Measurements from ENCODE around the gene CTSW.

The CTSW gene

DNA sequence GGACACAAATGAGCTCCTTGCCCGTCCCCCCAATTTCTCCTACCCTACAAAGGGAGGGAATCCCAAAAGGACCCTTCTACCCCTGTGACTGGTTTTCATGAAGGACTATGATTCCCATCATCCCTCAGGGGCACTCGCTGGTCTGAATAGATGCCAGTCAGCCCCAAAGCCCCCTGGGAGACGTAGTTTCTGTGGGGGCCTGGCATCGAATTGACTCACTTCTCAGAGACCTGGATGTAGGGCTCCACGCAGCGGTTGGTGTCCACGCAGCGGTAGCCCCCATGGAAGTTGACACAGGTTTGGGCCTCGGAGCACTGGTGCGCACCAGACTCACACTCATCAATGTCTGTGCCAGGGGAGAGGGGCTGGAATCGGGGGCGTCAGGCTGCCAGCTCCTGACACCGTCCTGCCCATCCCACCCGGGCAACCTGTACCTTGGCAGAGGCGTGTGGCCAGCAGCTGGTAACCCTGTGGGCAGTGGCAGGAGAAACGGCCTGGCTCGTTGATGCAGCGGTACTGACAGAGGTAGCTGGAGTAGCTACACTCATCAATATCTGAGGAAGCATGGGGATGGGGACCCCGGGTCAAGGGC is 11.5 kb upstream of the CTSW start:
- DNase-seq (no peak), ATAC-seq (replicated peaks) (peak in 1 of 2 donors; percentile 30)
- Mint-ChIP-seq H3K9me3 (no peaks in the 10 kb centered on the region), H3K27ac (peak overlapping the region; percentile 20), H3K27me3 (peaks cover 0 to 4% of the 10 kb centered on the region in 2 donors), H3K36me3 (peaks cover 34 to 43% of the 10 kb centered on the region in 2 donors), H3K4me1 (peaks cover 23 to 27% of the 10 kb centered on the region in 2 donors), H3K4me3 (no peak overlapping the region)

DNA sequence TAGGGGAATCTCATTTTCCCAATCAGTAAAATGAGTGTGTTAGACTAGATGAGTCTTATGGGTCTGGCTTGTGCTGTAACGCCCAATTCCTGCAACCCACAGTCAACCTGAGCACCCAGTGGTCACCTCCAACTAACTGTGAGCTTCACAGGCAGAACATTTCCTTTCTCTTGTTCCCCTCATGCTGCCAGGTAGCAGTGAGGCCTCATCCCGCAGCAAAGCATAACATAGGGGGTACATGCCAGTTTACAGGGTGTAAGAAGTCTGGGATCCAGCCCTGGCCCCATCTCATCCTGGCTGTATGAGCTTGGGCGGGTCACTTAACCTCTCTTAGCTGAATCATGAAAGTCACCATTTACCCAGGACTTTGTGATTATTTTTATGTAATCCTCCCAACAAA is 10.7 kb upstream of the CTSW start:
- Mint-ChIP-seq H3K4me3 (no peak overlapping the region), H3K9me3 (no peaks in the 10 kb centered on the region), H3K27me3 (peaks cover 0 to 8% of the 10 kb centered on the region in 2 donors), H3K4me1 (peaks cover 26 to 28% of the 10 kb centered on the region in 2 donors), H3K36me3 (peaks cover 28 to 38% of the 10 kb centered on the region in 2 donors), H3K27ac (no peak overlapping the region)
- DNase-seq (no peak), ATAC-seq (replicated peaks) (no peak)

DNA sequence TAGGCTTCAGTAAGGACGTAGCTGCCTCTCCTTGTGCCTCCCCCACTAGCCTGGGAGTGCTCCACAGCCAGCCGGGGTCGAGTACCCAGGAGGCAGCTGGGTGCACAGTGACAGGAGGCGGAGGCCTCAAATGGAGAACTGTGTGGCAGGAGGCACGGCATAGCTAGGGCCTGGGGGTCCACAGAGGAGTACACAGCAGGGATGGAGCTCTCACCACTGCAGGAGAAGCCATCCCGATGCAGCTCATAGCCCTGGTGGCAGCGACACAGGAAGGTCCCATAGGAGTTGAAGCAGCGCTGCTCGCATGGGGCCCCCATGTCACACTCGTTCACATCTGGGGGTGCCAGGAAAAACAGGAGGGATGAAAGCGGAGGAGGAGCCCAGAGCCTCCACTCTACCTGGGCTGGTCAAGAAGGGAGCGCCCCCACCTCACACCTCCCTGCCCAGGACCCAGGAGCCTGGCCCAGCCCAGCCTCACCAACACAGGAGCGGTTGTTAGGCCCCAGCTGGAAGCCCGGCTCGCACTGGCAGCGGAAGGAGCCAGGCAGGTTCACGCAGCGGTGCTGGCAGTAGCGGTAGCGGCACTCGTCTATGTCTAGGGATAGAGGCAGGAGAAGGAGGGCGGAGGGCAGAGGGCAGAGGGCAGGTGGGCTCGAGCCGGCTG is 9.9 kb upstream of the CTSW start:
- H3K9me3 Mint-ChIP-seq, result no peaks in the 10 kb centered on the region
- DNase-seq (no peak), ATAC-seq (replicated peaks) (no peak)
- H3K4me1 Mint-ChIP-seq, result peaks cover 27 to 28% of the 10 kb centered on the region in 2 donors
- H3K27ac Mint-ChIP-seq, result peak overlapping the region; percentile 59
- no peak overlapping the region for H3K4me3 Mint-ChIP-seq
- H3K36me3 Mint-ChIP-seq, result peaks cover 23 to 33% of the 10 kb centered on the region in 2 donors
- H3K27me3 Mint-ChIP-seq, result peaks cover 0 to 8% of the 10 kb centered on the region in 2 donors

DNA sequence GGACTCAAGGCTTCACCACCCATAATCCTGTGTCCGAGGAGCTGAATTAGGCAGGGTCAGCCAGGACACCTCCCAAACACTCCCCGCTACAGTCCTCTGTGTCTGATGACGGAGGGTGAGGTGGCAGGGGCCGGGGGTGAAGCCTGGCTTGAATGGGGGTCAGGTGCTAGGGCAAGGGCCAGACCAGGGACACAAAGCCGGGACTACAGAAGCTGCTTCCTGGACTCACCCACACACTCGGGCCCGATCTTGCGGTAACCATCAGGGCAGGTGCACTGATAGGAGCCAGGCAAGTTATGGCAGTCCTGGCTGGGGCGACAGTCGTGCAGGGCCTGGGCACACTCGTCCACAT is 9.4 kb upstream of the CTSW start:
- no peak overlapping the region for H3K4me3 Mint-ChIP-seq
- peaks cover 19 to 29% of the 10 kb centered on the region in 2 donors for H3K36me3 Mint-ChIP-seq
- H3K9me3 Mint-ChIP-seq, result no peaks in the 10 kb centered on the region
- DNase-seq, result no peak
- ATAC-seq (replicated peaks), result no peak
- H3K27me3 Mint-ChIP-seq, result peaks cover 0 to 8% of the 10 kb centered on the region in 2 donors
- H3K4me1 Mint-ChIP-seq, result peaks cover 24 to 28% of the 10 kb centered on the region in 2 donors
- H3K27ac Mint-ChIP-seq, result peak overlapping the region; percentile 70

DNA sequence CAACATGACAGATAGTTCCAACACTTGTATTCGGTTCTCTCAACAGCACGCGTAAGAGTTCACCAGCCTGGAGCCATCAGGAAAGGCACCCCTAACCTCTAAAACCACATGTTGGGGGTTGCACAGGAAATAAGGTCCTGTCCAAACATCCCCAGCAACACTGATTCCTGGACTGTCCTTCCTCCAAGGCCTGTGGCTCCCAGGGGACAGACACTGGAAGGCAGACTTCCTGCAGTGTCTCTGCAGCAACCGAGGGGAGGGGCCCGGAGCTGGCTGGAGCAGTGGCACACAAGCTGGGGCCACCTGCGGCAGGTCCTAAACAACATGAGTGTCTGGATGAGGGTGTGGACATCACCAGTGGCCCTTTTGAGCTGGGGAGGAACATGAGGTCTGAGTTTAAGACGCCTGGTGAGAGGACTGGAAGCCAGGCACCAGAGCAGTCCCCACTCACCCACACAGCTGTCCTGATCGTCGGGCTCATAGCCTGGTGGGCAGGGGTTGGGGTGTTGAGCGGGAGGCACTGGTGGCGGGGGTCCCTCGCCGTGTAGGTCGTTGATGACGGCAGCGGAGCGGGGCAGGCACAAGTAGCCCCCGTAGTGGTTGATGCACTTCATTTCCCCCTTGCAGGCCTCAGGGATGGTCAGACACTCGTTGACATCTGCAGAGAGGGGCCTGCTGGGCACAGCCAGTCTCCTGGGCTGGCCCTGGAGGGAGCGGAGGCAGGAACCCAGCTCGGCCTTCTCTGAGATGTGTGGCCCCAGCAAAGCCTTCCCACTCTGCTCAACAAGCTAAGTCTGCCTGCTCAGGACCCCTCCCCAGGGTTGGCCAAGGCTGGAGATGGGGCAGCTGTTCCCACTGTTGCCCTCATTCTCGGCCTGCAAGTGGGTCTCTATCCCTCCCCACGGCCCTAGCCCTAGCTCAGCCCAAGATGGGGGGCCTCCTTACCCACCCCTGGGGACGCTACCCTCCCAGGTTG is 8.6 kb upstream of the CTSW start:
- Mint-ChIP-seq H3K9me3 (no peaks in the 10 kb centered on the region), H3K27ac (peak overlapping the region; percentile 70), H3K36me3 (peaks cover 15 to 22% of the 10 kb centered on the region in 2 donors), H3K27me3 (peaks cover 0 to 8% of the 10 kb centered on the region in 2 donors), H3K4me1 (peaks cover 23 to 28% of the 10 kb centered on the region in 2 donors), H3K4me3 (peak overlapping the region; percentile 8 to 32)
- DNase-seq (no peak), ATAC-seq (replicated peaks) (peak in 1 of 2 donors; percentile 2)

DNA sequence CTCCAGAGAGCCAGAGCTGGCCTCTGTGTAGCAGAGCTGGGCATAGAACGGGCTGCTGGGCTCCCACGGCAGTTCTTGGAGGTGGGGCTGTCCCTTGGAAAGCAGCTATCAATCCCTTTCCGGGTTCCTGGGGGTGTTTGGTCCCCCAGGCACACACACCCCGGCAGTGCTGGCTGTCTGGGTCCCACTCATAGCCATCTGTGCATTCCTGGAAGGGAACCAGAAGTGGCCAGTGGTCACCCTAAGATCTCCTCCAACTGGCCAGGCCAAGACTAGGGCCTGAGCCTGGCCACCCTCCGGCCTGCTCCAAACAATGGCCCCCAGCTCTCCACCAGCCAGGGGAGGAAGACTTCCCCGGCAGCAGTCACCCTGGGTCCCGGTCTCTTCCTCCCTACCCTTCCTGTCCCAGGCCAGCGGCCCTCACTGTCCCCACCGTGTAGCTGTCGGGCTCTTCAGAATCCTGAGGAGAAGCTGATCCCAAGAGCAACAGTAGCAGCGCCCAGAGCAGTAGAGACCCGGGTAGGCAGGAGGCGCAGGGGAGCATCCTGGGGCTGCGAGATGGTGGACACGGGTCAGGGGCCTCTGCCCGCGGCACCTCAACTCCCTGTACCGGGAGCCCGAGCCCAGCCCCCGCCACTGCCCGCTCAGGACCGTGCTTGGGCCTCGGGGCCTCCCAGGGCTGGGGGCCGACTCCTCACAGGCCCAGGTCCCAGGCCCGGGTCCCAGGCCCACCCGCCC is 7.7 kb upstream of the CTSW start:
- Mint-ChIP-seq H3K9me3 (no peaks in the 10 kb centered on the region), H3K36me3 (peaks cover 12 to 17% of the 10 kb centered on the region in 2 donors), H3K4me1 (peaks cover 23 to 28% of the 10 kb centered on the region in 2 donors), H3K27ac (peak overlapping the region; percentile 65), H3K27me3 (peaks cover 0 to 8% of the 10 kb centered on the region in 2 donors), H3K4me3 (peak overlapping the region; percentile 56 to 60)
- no peak for ATAC-seq (replicated peaks)
- no peak for DNase-seq

DNA sequence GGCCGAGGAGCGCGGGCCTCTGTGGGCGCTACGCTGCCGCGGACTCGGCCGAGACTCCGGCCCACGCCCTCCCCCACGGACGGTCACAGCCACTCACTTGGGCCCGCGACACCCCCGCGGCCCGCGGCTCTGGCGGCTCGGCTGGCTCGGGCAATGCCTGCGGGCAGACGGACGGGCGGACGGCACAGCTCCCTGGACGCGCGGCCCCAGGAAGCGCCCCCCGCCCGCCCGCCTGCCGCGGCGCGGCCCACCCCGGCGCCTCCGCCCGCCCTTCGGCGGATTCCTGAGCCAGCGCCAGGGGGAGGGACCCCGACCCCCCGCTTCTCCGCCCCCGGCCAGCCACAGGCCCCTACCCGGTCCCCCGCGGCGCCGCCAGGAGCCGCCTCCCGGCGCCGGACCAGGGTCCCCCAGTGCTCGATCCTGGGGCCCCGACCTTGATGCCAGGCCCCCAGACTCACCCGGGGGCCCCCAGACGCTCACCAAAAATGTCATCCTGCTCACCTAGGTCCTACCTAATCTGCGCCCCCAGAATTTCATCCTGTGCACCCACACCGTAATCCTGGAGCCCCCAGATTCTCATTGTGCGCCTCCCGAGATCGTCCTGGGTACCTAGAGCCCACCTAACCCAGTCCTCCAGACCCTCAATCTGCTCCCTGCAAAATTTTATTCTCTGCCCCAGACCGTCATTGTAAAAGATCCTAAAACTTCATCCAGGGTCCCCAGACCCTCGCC is 6.9 kb upstream of the CTSW start, which contains the start of gene EFEMP2:
TSS of gene EFEMP2 (minus strand) at position 215 of the 732 bp plus-strand sequence. CDS start 446 bp downstream, outside the sequence.
- peaks cover 0 to 8% of the 10 kb centered on the region in 2 donors for H3K27me3 Mint-ChIP-seq
- H3K9me3 Mint-ChIP-seq, result no peaks in the 10 kb centered on the region
- peak within 1 kb of the TSS; percentile 85 to 86 for H3K4me3 Mint-ChIP-seq
- peak within 1 kb of the TSS; percentile 93 for H3K27ac Mint-ChIP-seq
- peaks cover 4 to 10% of the 10 kb centered on the region in 2 donors for H3K36me3 Mint-ChIP-seq
- DNase-seq (no peak), ATAC-seq (replicated peaks) (no peak)
- H3K4me1 Mint-ChIP-seq, result peaks cover 23 to 28% of the 10 kb centered on the region in 2 donors

DNA sequence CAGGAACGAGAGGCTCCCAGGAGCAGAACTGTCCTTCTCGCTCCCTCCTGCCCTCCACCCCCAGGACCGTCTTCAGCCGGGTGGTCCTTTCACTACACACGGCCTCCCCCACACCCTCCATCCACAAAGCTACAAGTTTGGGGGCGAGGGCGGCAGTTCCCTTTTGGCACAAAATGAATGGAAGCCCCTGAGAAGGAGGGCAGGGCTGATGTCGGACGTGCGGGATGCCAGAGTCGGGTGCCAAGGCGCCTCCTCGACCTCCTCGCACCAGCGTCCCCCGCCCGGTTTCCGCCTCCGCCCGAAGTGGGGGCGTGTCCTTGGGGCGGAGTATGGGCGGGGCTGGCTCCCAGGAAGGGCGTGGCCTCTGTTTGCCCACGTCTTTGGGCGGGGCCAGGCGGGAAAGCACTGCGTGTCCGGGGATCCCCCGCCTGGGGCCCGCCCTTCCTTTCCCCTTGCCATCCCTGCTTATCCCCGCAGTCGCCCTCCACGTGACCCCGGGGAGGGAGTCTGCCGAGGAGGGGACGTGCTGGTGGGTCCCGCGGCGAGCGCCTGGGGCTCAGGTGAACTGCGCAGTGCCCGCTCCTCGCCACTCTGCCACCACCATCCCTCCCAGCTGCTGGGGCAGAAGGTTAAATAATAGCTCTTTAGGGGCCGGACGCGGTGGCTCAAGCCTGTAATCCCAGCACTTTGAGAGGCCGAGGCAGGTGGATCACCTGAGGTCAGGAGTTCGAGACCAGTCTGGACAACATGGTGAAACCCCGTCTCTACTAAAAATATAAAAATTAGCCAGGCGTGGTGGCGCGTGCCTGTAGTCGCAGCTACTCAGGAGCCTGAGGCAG is 6.1 kb upstream of the CTSW start:
- Mint-ChIP-seq H3K36me3 (peaks cover 0 to 2% of the 10 kb centered on the region in 2 donors), H3K27me3 (peaks cover 0 to 8% of the 10 kb centered on the region in 2 donors), H3K9me3 (no peaks in the 10 kb centered on the region), H3K4me3 (peak overlapping the region; percentile 85 to 86), H3K27ac (peak overlapping the region; percentile 93), H3K4me1 (peaks cover 23 to 28% of the 10 kb centered on the region in 2 donors)
- DNase-seq (peak; percentile 93), ATAC-seq (replicated peaks) (peak; percentile 78 to 89)

DNA sequence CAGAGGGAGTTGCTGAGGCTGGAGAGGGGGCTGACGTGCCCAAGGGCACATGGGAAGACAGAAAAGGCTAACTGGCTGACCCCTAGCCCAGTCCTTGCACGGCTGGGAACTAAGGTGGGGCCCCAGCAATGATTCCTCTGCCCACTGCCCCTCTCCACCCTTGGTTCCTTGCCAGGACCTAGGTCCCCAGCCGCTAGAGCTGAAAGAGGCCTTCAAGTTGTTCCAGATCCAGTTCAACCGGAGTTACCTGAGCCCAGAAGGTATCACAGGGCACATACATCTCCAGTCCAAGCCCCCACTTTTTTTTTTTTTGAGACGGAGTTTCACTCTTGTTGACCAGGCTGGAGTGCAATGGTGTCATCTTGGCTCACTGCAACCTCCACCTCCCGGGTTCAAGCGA is 390 bp downstream of the CTSW start:
- Mint-ChIP-seq H3K9me3 (no peaks in the 10 kb centered on the region), H3K36me3 (peaks cover 18 to 35% of the 10 kb centered on the region in 2 donors), H3K27me3 (no peaks in the 10 kb centered on the region), H3K4me1 (peaks cover 15 to 26% of the 10 kb centered on the region in 2 donors), H3K27ac (no peak overlapping the region), H3K4me3 (no peak overlapping the region)
- DNase-seq (no peak), ATAC-seq (replicated peaks) (no peak)

DNA sequence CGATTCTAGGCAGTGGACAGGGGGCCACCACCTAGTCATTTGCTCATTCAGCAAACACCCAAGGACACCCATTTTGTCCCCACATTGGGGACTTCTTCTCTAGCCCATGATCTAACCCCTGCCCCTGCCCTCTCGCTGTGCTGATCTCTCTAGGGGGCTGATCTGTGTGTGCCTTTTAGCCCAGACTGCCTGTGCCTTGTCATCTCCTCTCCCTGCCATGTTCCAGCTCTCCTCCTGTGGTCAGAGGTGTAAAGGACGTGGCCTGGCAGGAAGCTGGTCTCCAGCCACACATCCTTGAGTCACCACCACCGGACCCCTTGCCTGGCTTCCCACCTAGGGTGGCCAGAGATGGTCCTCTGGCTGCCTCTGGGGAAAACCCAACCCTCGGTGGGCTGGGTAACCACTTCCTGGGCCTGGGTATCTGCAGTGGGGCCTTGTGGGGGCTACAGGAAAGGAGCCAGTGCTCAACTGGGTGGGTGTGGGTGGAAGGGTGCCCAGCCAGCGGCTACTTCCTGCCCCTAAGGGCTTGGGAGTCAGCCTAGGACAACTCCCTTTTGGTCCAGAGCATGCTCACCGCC is 1.3 kb downstream of the CTSW start:
- H3K36me3 Mint-ChIP-seq, result peaks cover 22 to 39% of the 10 kb centered on the region in 2 donors
- H3K4me1 Mint-ChIP-seq, result peaks cover 18 to 31% of the 10 kb centered on the region in 2 donors

DNA sequence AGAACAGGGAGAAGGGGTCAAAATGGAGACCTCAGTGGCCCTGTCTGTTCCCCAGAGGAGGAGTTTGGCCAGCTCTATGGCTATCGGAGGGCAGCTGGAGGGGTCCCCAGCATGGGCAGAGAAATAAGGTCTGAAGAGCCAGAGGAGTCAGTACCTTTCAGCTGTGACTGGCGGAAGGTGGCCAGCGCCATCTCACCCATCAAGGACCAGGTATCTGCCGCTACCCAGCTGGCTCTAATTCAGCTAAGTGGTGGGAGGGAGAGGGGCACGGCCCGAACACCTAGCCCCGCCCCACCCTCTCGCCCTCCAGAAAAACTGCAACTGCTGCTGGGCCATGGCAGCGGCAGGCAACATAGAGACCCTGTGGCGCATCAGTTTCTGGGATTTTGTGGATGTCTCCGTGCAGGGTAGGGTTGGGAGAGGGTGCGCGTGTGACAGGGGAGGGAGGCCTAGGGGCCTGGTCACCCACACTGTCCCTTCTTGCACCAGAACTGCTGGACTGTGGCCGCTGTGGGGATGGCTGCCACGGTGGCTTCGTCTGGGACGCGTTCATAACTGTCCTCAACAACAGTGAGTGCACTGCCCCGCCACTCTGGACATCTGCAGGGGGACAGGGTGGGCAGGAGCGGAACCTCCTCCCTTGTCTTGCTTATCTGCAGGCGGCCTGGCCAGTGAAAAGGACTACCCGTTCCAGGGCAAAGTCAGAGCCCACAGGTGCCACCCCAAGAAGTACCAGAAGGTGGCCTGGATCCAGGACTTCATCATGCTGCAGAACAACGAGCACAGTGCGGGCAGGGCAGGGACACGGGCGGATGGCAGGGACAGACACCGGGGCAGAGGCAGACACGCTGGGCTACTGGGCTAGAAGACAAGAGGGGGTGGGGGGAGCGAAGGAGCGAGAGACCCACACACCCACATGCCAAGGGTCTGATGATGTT is 2.8 kb downstream of the CTSW start:
- ATAC-seq (replicated peaks) (no peak), DNase-seq (no peak)
- Mint-ChIP-seq H3K27ac (no peak overlapping the region), H3K9me3 (no peaks in the 10 kb centered on the region), H3K4me1 (peaks cover 28 to 44% of the 10 kb centered on the region in 2 donors), H3K27me3 (no peaks in the 10 kb centered on the region), H3K4me3 (no peak overlapping the region), H3K36me3 (peaks cover 31 to 47% of the 10 kb centered on the region in 2 donors)

More for the DNA sequence above, 1.3 kb downstream of the CTSW start:
- DNase-seq (no peak), ATAC-seq (replicated peaks) (no peak)
- Mint-ChIP-seq H3K27ac (no peak overlapping the region), H3K27me3 (no peaks in the 10 kb centered on the region), H3K9me3 (no peaks in the 10 kb centered on the region), H3K4me3 (peak overlapping the region in 1 of 2 donors; percentile 23)
